Astrocyte (in vitro differentiated cells and primary cell): ENCODE measurements around the gene TNPO1. TPM values are rescaled to one million over a fixed set of nuclear protein-coding genes. Genes with fewer than 3 reads are reported as not detected.
A peak's percentile ranks its signal among the peaks of the same experiment; 100 is the strongest.

ENCODE experiments used
- DNase-seq: peaks from one replicate; pipeline ENCODE4 v3.0.0-alpha.2; 2010; ENCODE audit warnings: low read depth
- FAIRE-seq: peaks from 2 replicates; lab custom pipeline; 2011; peaks lifted over from hg19 to GRCh38; lab: Jason Lieb, UNC
- H2AFZ ChIP-seq: 2 replicates; pipeline ENCODE4 v1.6.0; 2012; ENCODE audit warnings: low read depth, low read length, inconsistent platforms
- H3K27ac ChIP-seq: 2 replicates; pipeline ENCODE4 v1.5.1; 2011; ENCODE audit warnings: low read depth, low read length, inconsistent platforms
- H3K27me3 ChIP-seq: 2 replicates; pipeline ENCODE4 v1.6.0; 2011; ENCODE audit warnings: low read length, inconsistent platforms; ENCODE audit not compliant: insufficient read depth
- H3K36me3 ChIP-seq: 2 replicates; pipeline ENCODE4 v1.5.1; 2011; ENCODE audit warnings: low read length, inconsistent platforms; ENCODE audit not compliant: insufficient read depth
- H3K4me1 ChIP-seq: 2 replicates; pipeline ENCODE4 v1.5.1; 2011; ENCODE audit warnings: low read length, inconsistent platforms; ENCODE audit not compliant: insufficient read depth
- H3K4me2 ChIP-seq: 2 replicates; pipeline ENCODE4 v1.6.0; 2012; ENCODE audit warnings: low read length, inconsistent platforms
- H3K4me3 ChIP-seq: 2 replicates; pipeline ENCODE4 v1.5.1; 2011; ENCODE audit warnings: low read depth, mild to moderate bottlenecking, low read length, inconsistent platforms; ENCODE audit not compliant: insufficient read depth
- H3K79me2 ChIP-seq: 2 replicates; pipeline ENCODE4 v1.6.0; 2012; ENCODE audit warnings: mild to moderate bottlenecking, low read length, inconsistent platforms; ENCODE audit not compliant: insufficient read depth
- H3K9ac ChIP-seq: 2 replicates; pipeline ENCODE4 v1.6.0; 2012; ENCODE audit warnings: mild to moderate bottlenecking, low read length, inconsistent platforms
- H3K9me3 ChIP-seq: 2 replicates; pipeline ENCODE4 v1.5.1; 2012; ENCODE audit warnings: low read depth, mild to moderate bottlenecking, low read length, inconsistent platforms; ENCODE audit not compliant: insufficient read depth
- H4K20me1 ChIP-seq: 2 replicates; pipeline ENCODE4 v1.6.0; 2012; ENCODE audit warnings: low read length, inconsistent platforms; ENCODE audit not compliant: insufficient read depth
- H3K27ac Mint-ChIP-seq: one replicate; pipeline ENCODE4 v1.8.0; 2021; ENCODE audit warnings: mild to moderate bottlenecking, mixed read lengths; ENCODE audit not compliant: unreplicated experiment
- H3K27me3 Mint-ChIP-seq: one replicate; pipeline ENCODE4 v1.8.0; 2021; ENCODE audit warnings: low read depth, mixed read lengths; ENCODE audit not compliant: unreplicated experiment
- H3K36me3 Mint-ChIP-seq: one replicate; pipeline ENCODE4 v1.8.0; 2021; ENCODE audit warnings: low read depth, mixed read lengths; ENCODE audit not compliant: unreplicated experiment
- H3K4me1 Mint-ChIP-seq: one replicate; pipeline ENCODE4 v1.8.0; 2021; ENCODE audit warnings: low read depth, mixed read lengths; ENCODE audit not compliant: unreplicated experiment
- H3K4me3 Mint-ChIP-seq: one replicate; pipeline ENCODE4 v1.8.0; 2021; ENCODE audit warnings: mild to moderate bottlenecking, moderate library complexity, mixed read lengths; ENCODE audit not compliant: unreplicated experiment
- H3K9me3 Mint-ChIP-seq: one replicate; pipeline ENCODE4 v1.8.0; 2021; ENCODE audit warnings: mild to moderate bottlenecking, mixed read lengths; ENCODE audit not compliant: unreplicated experiment
- CTCF ChIP-seq: IDR thresholded peaks from 2 replicates; pipeline ENCODE4 v1.5.1; 2011; ENCODE audit warnings: low read depth, mild to moderate bottlenecking, inconsistent platforms, low read length, moderate library complexity; ENCODE audit not compliant: insufficient read depth
- EZH2 ChIP-seq: IDR thresholded peaks from 2 replicates; pipeline ENCODE4 v1.6.1; 2012; ENCODE audit warnings: mild to moderate bottlenecking, low read length, inconsistent platforms; ENCODE audit not compliant: insufficient read depth
- total RNA-seq: library from RNA; stranded (reverse); gene quantifications from 2 replicates; pipeline ENCODE4 v1.2.1, GENCODE V29; 2021

Gene TNPO1
- total RNA-seq, 1 donor from 2014 or later, result 184 TPM

- Histone ChIP-seq H3K79me2 (peaks cover 5% of the 10 kb centered on the region), H3K9me3 (no peaks in the 10 kb centered on the region), H2AFZ (no peak overlapping the region), H4K20me1 (no peaks in the 10 kb centered on the region), H3K9ac (no peak overlapping the region), H3K4me1 (peaks cover 22% of the 10 kb centered on the region), H3K36me3 (no peaks in the 10 kb centered on the region), H3K27ac (no peak overlapping the region), H3K4me3 (no peak overlapping the region), H3K27me3 (no peaks in the 10 kb centered on the region), H3K4me2 (no peak overlapping the region)
- Mint-ChIP-seq H3K4me3 (no peak overlapping the region), H3K27ac (no peak overlapping the region), H3K9me3 (no peaks in the 10 kb centered on the region), H3K27me3 (peaks cover 3% of the 10 kb centered on the region), H3K4me1 (peaks cover 11% of the 10 kb centered on the region), H3K36me3 (no peaks in the 10 kb centered on the region)
- no peak for FAIRE-seq
- TF ChIP-seq CTCF, result no peak
- TF ChIP-seq EZH2, result no peak
- DNase-seq, result no peak
Measured at GRCh38 chr5:72949481-72949880, 133.0 kb downstream of the TNPO1 start.

- Histone ChIP-seq H3K9ac (no peak overlapping the region), H3K9me3 (no peaks in the 10 kb centered on the region), H2AFZ (no peak overlapping the region), H3K27me3 (no peaks in the 10 kb centered on the region), H3K79me2 (peaks cover 13% of the 10 kb centered on the region), H4K20me1 (no peaks in the 10 kb centered on the region), H3K4me2 (peak overlapping the region; percentile 63), H3K36me3 (no peaks in the 10 kb centered on the region), H3K27ac (peak overlapping the region; percentile 43), H3K4me1 (peaks cover 32% of the 10 kb centered on the region), H3K4me3 (no peak overlapping the region)
- Mint-ChIP-seq H3K27ac (no peak overlapping the region), H3K4me1 (peaks cover 15% of the 10 kb centered on the region), H3K4me3 (no peak overlapping the region), H3K27me3 (peaks cover 3% of the 10 kb centered on the region), H3K9me3 (peaks cover 1% of the 10 kb centered on the region), H3K36me3 (no peaks in the 10 kb centered on the region)
- no peak for TF ChIP-seq CTCF
- TF ChIP-seq EZH2, result no peak
- peak; percentile 69 for DNase-seq
- FAIRE-seq, result peak; percentile 20
Measured at GRCh38 chr5:72951671-72952468, 135.4 kb downstream of the TNPO1 start.

- Histone ChIP-seq H3K4me2 (peak overlapping the region; percentile 91), H3K27ac (peak overlapping the region; percentile 11), H4K20me1 (peaks cover 4% of the 10 kb centered on the region), H3K79me2 (peaks cover 38% of the 10 kb centered on the region), H3K27me3 (no peaks in the 10 kb centered on the region), H3K9ac (no peak overlapping the region), H2AFZ (no peak overlapping the region), H3K9me3 (no peaks in the 10 kb centered on the region), H3K36me3 (no peaks in the 10 kb centered on the region), H3K4me3 (no peak overlapping the region), H3K4me1 (peaks cover 32% of the 10 kb centered on the region)
- TF ChIP-seq CTCF (no peak), EZH2 (no peak)
- DNase-seq, result no peak
- H3K36me3 Mint-ChIP-seq, result peaks cover 3% of the 10 kb centered on the region
- peak overlapping the region; percentile 90 for H3K4me3 Mint-ChIP-seq
- no peaks in the 10 kb centered on the region for H3K27me3 Mint-ChIP-seq
- peaks cover 15% of the 10 kb centered on the region for H3K4me1 Mint-ChIP-seq
- FAIRE-seq, result no peak
- peaks cover 1% of the 10 kb centered on the region for H3K9me3 Mint-ChIP-seq
- peak overlapping the region; percentile 30 for H3K27ac Mint-ChIP-seq
Measured at GRCh38 chr5:72954389-72954788, 137.9 kb downstream of the TNPO1 start.
